ENCODE data around the gene ZNF827.

The ZNF827 gene

GRCh38 chr4:145829629-145830395, 108.8 kb downstream of the ZNF827 start:
- peaks cover 2% of the 10 kb centered on the region for H3K9me3 ChIP-seq (ENCODE audit: severe bottlenecking)
- no peak for TF ChIP-seq CTCF (IDR thresholded peaks at IDR 0.05; ENCODE audit: poor library complexity, severe bottlenecking)
- H3K27me3 ChIP-seq (ENCODE audit: insufficient read depth, poor library complexity, severe bottlenecking) = no peaks in the 10 kb centered on the region
- DNase-seq (ENCODE audit: low spot score) (no peak), ATAC-seq (ENCODE audit: low read depth) (no peak)
- H3K4me1 ChIP-seq (ENCODE audit: insufficient read depth, poor library complexity, severe bottlenecking) = no peaks in the 10 kb centered on the region
- H3K36me3 ChIP-seq (ENCODE audit: low read depth) = no peaks in the 10 kb centered on the region
- no peak overlapping the region for H3K4me3 ChIP-seq (ENCODE audit: severe bottlenecking)
- H3K27ac ChIP-seq (ENCODE audit: poor library complexity, severe bottlenecking) = no peak overlapping the region

- Histone ChIP-seq H3K4me1 (ENCODE audit: insufficient read depth, poor library complexity, severe bottlenecking) (no peaks in the 10 kb centered on the region), H3K9me3 (ENCODE audit: severe bottlenecking) (peaks cover 2% of the 10 kb centered on the region), H3K27ac (ENCODE audit: poor library complexity, severe bottlenecking) (no peak overlapping the region), H3K36me3 (ENCODE audit: low read depth) (no peaks in the 10 kb centered on the region), H3K4me3 (ENCODE audit: severe bottlenecking) (no peak overlapping the region), H3K27me3 (ENCODE audit: insufficient read depth, poor library complexity, severe bottlenecking) (no peaks in the 10 kb centered on the region)
- TF ChIP-seq CTCF (IDR thresholded peaks at IDR 0.05; ENCODE audit: poor library complexity, severe bottlenecking) = no peak
- DNase-seq (ENCODE audit: low spot score) = no peak
- no peak for ATAC-seq (ENCODE audit: low read depth)
Observed at GRCh38 chr4:145828802-145829485, 109.7 kb downstream of the ZNF827 start.

GRCh38 chr4:145827885-145828284, 110.7 kb downstream of the ZNF827 start:
- Histone ChIP-seq H3K27me3 (ENCODE audit: insufficient read depth, poor library complexity, severe bottlenecking) (no peaks in the 10 kb centered on the region), H3K9me3 (ENCODE audit: severe bottlenecking) (peaks cover 2% of the 10 kb centered on the region), H3K27ac (ENCODE audit: poor library complexity, severe bottlenecking) (no peak overlapping the region), H3K4me1 (ENCODE audit: insufficient read depth, poor library complexity, severe bottlenecking) (no peaks in the 10 kb centered on the region), H3K36me3 (ENCODE audit: low read depth) (no peaks in the 10 kb centered on the region), H3K4me3 (ENCODE audit: severe bottlenecking) (no peak overlapping the region)
- DNase-seq (ENCODE audit: low spot score) (no peak), ATAC-seq (ENCODE audit: low read depth) (no peak)
- TF ChIP-seq CTCF (IDR thresholded peaks at IDR 0.05; ENCODE audit: poor library complexity, severe bottlenecking) = no peak

GRCh38 chr4:145825255-145825654, 113.4 kb downstream of the ZNF827 start:
- DNase-seq (ENCODE audit: low spot score) = no peak
- H3K4me3 ChIP-seq (ENCODE audit: severe bottlenecking) = no peak overlapping the region
- no peaks in the 10 kb centered on the region for H3K27me3 ChIP-seq (ENCODE audit: insufficient read depth, poor library complexity, severe bottlenecking)
- H3K4me1 ChIP-seq (ENCODE audit: insufficient read depth, poor library complexity, severe bottlenecking) = peaks cover 9% of the 10 kb centered on the region
- peaks cover 2% of the 10 kb centered on the region for H3K9me3 ChIP-seq (ENCODE audit: severe bottlenecking)
- no peak for ATAC-seq (ENCODE audit: low read depth)
- H3K27ac ChIP-seq (ENCODE audit: poor library complexity, severe bottlenecking) = no peak overlapping the region
- H3K36me3 ChIP-seq (ENCODE audit: low read depth) = no peaks in the 10 kb centered on the region
- TF ChIP-seq CTCF (IDR thresholded peaks at IDR 0.05; ENCODE audit: poor library complexity, severe bottlenecking) = no peak

- DNase-seq (ENCODE audit: low spot score) = no peak
- no peak for ATAC-seq (ENCODE audit: low read depth)
- H3K4me1 ChIP-seq (ENCODE audit: insufficient read depth, poor library complexity, severe bottlenecking) = peaks cover 9% of the 10 kb centered on the region
- no peak overlapping the region for H3K27ac ChIP-seq (ENCODE audit: poor library complexity, severe bottlenecking)
- no peak for TF ChIP-seq CTCF (IDR thresholded peaks at IDR 0.05; ENCODE audit: poor library complexity, severe bottlenecking)
- H3K27me3 ChIP-seq (ENCODE audit: insufficient read depth, poor library complexity, severe bottlenecking) = no peaks in the 10 kb centered on the region
- peaks cover 2% of the 10 kb centered on the region for H3K9me3 ChIP-seq (ENCODE audit: severe bottlenecking)
- H3K4me3 ChIP-seq (ENCODE audit: severe bottlenecking) = no peak overlapping the region
- H3K36me3 ChIP-seq (ENCODE audit: low read depth) = no peaks in the 10 kb centered on the region
Observed at GRCh38 chr4:145824463-145824862, 114.2 kb downstream of the ZNF827 start.

All from RWPE2 (cell line).